ENCODE results near the gene ECHDC1. TPM values are rescaled to one million over a fixed set of nuclear protein-coding genes. Genes with fewer than 3 reads are reported as not detected.

The ECHDC1 gene
- polyA plus RNA-seq, 10 donors, result 54.4 to 85.3 (median 66.9) TPM

Other genes starting within 250 kb of the ECHDC1 start
- 10 to 100 TPM in 8 of 10 donors, 1 to 10 TPM in 2; 8.8 to 24.8 (median 15.7) TPM for gene RSPO3, start 224.9 kb downstream of the ECHDC1 start, polyA plus RNA-seq (ENCODE audit: insufficient read length in 10 of 10)
- gene RNF146, start 76.7 kb downstream of the ECHDC1 start, polyA plus RNA-seq (ENCODE audit: insufficient read length in 10 of 10), result 10 to 100 TPM; 47.4 to 77.6 (median 58.7) TPM
- gene KIAA0408, start 115.8 kb upstream of the ECHDC1 start, polyA plus RNA-seq (ENCODE audit: insufficient read length in 10 of 10), result 10 to 100 TPM; 14.5 to 28.8 (median 17.9) TPM
- gene C6orf58, start 233.6 kb upstream of the ECHDC1 start, polyA plus RNA-seq (ENCODE audit: insufficient read length in 10 of 10), result 1 to 10 TPM in 6 of 10 donors, under 1 TPM in 3, not detected in 1; 0.60 to 1.6 (median 1.1) TPM

All from muscle of back (tissue), 10 donors.